A673 (cell line): ENCODE data around the gene COPS4.
"Not testable (repeated sequence)": the region's sequence is repeated elsewhere in the genome, so short reads cannot be mapped to it uniquely, and the experiment has no call there.

ENCODE experiments used
- CTCF ChIP-seq: fragments of 300-800, 200-600 bp; sonication (generic); conservative IDR thresholded peaks from 2 replicates; pipeline ENCODE4 v1.5.1; 2017; ENCODE audit warnings: low read depth, mild to moderate bottlenecking, antibody characterized with exemption, low read length, moderate library complexity, mixed read lengths
- EZH2 ChIP-seq: fragments of 200-600 bp; sonication (generic); IDR thresholded peaks from 2 replicates; pipeline ENCODE4 v1.6.1; 2017; ENCODE audit warnings: borderline replicate concordance, low read depth, mild to moderate bottlenecking, mixed read lengths, antibody characterized with exemption, low read length; ENCODE audit not compliant: poor library complexity, severe bottlenecking

GRCh38 chr4:83023599-83023998 lies 11.4 kb upstream of the COPS4 start:
- not testable (repeated sequence) for TF ChIP-seq CTCF, EZH2
